ENCODE measurements around the gene CD1C. TPM values are rescaled to one million over a fixed set of nuclear protein-coding genes. Genes with fewer than 3 reads are reported as not detected.

Gene CD1C
- total and polyA plus RNA-seq, 2 donors (not counting 1 experiment from before 2014, with no cell fraction given) = 7.4 to 96.8 TPM

Other genes with a start within 250 kb of the CD1C start
- 5.3 and 5.9 TPM in 2 replicates for gene CD1D, start 109.0 kb upstream of the CD1C start, total RNA-seq
- 23.6 and 25.2 TPM in 2 replicates for gene CD1D, start 109.0 kb upstream of the CD1C start, polyA plus RNA-seq
- not detected in 2 replicates for gene CD1A, start 35.5 kb upstream of the CD1C start, total RNA-seq
- 4.6 and 7.9 TPM in 2 replicates for gene CD1A, start 35.5 kb upstream of the CD1C start, polyA plus RNA-seq
- not detected in 2 replicates for gene CD1B, start 41.6 kb downstream of the CD1C start, total RNA-seq
- 0.09 and 0.17 TPM in 2 replicates for gene CD1B, start 41.6 kb downstream of the CD1C start, polyA plus RNA-seq
- not detected in 2 replicates for gene CD1E, start 64.0 kb downstream of the CD1C start, total RNA-seq
- 0.33 TPM in 1 of 2 replicates, not detected in the other for gene CD1E, start 64.0 kb downstream of the CD1C start, polyA plus RNA-seq
- gene OR10T2, start 109.5 kb downstream of the CD1C start, total RNA-seq = not detected in 2 replicates
- not detected in 2 replicates for gene OR10T2, start 109.5 kb downstream of the CD1C start, polyA plus RNA-seq
- not detected in 2 replicates for gene OR10K2, start 136.3 kb downstream of the CD1C start, total RNA-seq
- not detected in 2 replicates for gene OR10K2, start 136.3 kb downstream of the CD1C start, polyA plus RNA-seq
- not detected in 2 replicates for gene OR10K1, start 171.9 kb downstream of the CD1C start, total RNA-seq
- not detected in 2 replicates for gene OR10K1, start 171.9 kb downstream of the CD1C start, polyA plus RNA-seq
- gene OR10R2, start 182.3 kb downstream of the CD1C start, total RNA-seq = not detected in 2 replicates
- gene OR10R2, start 182.3 kb downstream of the CD1C start, polyA plus RNA-seq = not detected in 2 replicates